ENCODE results near the gene SNRNP70. TPM values are rescaled to one million over a fixed set of nuclear protein-coding genes. Genes with fewer than 3 reads are reported as not detected.
"Not testable (repeated sequence)": the region's sequence is repeated elsewhere in the genome, so short reads cannot be mapped to it uniquely, and the experiment has no call there.

The SNRNP70 gene
- total and polyA plus RNA-seq, 2 donors: 166 to 191 TPM

DNA sequence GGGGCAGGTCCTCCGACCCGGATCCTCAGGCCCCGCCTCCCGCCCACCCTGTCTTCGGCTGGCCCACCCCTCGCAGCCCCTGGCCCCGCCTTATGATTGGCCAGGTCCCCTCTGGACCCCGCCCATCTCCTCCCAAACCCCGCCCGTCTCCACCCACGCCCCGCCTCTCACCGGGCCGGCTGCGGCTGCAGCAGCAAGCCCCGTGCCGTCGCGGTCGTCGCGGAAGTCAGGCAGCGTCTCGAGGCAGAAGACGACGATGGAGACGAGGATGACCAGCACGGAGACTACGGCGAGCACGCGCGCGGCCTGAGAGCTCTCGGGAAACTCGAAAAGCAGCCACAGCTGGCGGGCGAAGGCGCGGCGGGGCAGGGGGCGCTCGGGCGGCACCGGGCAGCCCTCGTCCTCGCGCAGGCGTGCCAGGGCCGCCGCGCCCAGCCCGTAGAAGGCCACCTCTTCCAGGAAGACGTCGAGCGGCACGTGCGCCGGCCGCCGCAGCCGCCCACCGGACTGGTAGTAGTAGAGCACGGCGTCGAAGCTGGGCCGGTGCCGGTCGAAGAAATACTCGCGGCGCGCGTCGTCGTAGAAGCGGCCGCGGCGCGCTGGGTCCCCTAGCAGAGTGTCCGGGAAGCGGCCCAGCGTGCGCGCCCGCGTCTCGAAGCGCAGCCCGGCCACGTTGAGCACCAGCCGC is 13.2 kb upstream of the SNRNP70 start:
- Histone ChIP-seq H3K36me3 (ENCODE audit: insufficient read depth) (no peaks in the 10 kb centered on the region), H3K4me3 (ENCODE audit: low read depth, low read length) (no peak overlapping the region), H3K27ac (ENCODE audit: low read depth) (no peak overlapping the region), H3K4me1 (ENCODE audit: insufficient read depth) (no peaks in the 10 kb centered on the region)
- DNase-seq (ENCODE audit: extremely low spot score): no peak
- WGBS: 3% methylated on average over 93 of the region's 93 CpGs

DNA sequence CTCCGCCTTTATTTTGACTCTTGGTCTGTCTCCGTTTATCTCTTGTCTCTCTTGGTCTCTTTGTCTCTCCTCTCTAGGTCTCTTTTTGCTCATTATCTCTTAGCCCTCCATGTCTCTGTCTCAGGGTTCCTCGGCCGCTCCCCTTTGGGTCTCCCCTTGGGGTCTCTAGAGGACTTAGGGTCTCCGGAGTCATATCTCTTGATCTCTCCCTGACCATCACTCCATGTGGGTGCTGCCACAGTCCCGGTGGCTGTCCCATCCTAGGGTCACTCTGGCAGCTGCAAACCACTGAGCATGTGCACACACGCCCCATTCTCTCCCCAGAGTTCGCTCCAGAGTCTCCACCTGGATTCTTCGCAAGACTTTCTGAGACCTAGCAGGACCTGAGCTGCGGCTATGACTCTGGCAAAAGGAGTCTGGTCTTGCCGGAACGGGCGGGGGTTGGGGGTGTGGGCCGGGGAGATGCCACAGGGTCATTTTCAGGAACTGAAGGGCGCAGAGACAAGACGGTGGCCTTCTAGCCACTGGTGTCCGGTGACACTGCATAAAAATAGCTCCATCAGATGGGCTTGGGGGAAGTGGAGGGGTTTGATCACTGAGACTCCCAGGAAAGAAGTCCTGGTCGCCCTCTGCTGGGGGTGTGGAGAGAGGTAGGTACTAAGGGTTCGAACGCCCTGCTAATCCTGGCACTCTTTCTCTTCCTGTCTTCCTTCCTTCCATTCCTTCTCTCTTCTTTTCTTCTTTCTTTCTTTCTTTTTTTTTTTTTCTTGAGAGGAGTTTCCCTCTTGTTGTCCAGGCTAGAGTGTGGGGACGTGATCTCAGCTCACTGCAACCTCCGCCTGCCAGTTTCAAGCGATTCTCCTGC is 11.5 kb upstream of the SNRNP70 start:
- 61% methylated on average over 23 of the region's 23 CpGs for WGBS
- Histone ChIP-seq H3K27ac (ENCODE audit: low read depth) (no peak overlapping the region), H3K4me1 (ENCODE audit: insufficient read depth) (no peaks in the 10 kb centered on the region), H3K36me3 (ENCODE audit: insufficient read depth) (no peaks in the 10 kb centered on the region), H3K4me3 (ENCODE audit: low read depth, low read length) (no peak overlapping the region)
- DNase-seq (ENCODE audit: extremely low spot score): no peak

DNA sequence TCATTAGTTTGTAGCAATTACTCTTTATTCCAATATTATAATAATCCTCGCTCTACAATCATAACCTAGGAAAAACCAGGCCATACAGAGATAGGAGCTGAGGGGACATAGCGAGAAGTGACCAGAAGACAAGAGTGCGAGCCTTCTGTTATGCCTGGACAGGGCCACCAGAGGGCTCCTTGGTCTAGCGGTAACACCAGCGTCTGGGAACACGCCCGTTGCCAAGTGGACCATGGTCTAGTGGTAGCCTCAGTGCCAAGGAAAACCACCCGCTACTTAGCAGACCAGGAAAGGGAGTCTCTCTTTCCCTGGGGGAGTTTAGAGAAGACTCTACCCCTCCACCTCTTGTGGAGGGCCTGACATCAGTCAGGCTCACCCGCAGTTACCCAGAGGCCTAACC is 10.4 kb upstream of the SNRNP70 start:
- H3K36me3 ChIP-seq (ENCODE audit: insufficient read depth); H3K4me3 ChIP-seq (ENCODE audit: low read depth, low read length); DNase-seq (ENCODE audit: extremely low spot score); H3K4me1 ChIP-seq (ENCODE audit: insufficient read depth); H3K27ac ChIP-seq (ENCODE audit: low read depth): not testable (repeated sequence)
- 16% methylated on average over 9 of the region's 9 CpGs for WGBS

DNA sequence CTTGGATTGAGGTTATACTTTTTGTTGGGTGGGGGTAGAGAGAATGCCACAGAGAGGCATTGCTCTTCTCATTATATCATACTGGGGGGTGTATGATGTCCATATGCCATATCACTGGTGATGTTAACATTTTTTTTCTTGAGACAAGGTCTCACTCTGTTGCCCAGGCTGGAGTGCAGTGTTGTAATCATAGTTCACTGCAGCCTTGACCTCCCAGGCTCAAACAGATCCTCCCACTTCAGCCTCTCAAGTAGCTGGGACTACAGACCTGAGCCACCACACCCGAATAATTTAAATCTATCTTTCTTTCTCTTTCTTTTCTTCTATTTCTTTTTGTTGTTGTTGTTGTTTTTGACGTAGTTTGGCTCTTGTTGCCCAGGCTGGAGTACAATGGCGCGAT is 4.9 kb upstream of the SNRNP70 start:
- DNase-seq (ENCODE audit: extremely low spot score): no peak
- Histone ChIP-seq H3K4me3 (ENCODE audit: low read depth, low read length) (no peak overlapping the region), H3K27ac (ENCODE audit: low read depth) (no peak overlapping the region), H3K36me3 (ENCODE audit: insufficient read depth) (no peaks in the 10 kb centered on the region), H3K4me1 (ENCODE audit: insufficient read depth) (no peaks in the 10 kb centered on the region)
- WGBS: 90% methylated on average over 4 of the region's 4 CpGs

DNA sequence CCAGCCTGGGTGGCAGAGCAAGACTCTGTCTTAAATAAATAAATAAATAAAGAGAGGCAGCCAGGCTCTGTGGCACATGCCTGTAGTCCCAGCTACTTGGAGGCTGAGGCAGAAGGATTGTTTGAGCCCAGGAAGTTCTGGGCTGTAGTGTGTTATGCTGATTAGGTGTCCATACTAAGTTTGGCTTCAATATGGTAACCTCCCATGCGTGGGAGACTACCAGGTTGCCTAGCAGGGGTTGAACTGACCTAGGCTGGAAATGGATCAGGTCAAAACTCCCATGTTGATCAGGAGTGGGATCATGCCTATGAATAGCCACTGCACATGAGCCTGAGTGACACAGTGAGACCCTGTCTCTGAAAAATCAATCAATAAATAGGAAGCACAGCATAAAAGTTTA is 4.0 kb upstream of the SNRNP70 start:
- Histone ChIP-seq H3K27ac (ENCODE audit: low read depth) (no peak overlapping the region), H3K36me3 (ENCODE audit: insufficient read depth) (no peaks in the 10 kb centered on the region), H3K4me3 (ENCODE audit: low read depth, low read length) (no peak overlapping the region), H3K4me1 (ENCODE audit: insufficient read depth) (no peaks in the 10 kb centered on the region)
- no peak for DNase-seq (ENCODE audit: extremely low spot score)
- 76% methylated on average over 1 of the region's 1 CpG for WGBS

DNA sequence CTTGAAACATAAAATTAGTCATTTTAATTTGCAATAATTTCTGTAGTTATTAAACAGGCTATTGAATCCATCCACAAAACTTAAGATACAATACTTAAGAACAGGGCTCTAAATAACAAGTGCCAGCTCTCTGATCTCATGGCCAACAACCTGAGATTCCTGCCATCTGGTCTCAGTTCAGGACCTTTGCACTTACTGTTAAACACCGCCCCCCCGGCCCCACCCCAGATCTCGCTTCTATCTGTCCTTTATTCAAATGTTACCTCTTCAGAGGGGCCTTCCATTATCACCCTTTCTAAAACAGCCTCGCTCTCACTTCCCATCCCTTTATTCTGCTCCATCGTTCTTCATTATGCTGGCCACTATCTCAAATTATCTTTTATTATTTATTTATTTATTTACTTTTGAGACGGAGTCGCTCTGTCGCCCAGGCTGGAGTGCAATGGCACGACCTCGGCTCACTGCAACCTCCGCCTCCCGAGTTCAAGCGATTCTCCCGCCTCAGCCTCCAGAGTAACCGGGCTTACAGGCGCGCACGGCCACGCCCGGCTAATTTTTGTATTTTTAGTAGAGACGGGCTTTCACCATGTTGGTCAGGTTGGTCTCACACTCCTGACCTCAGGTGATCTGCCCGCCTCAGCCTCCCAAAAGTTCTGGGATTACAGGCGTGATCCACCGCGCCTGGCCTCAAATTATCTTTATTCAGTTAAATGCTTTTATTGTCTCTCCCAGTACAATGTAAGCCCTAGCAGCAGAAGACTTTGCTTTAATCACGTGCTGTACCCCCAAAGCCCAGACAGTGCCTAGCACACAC is 838 bp upstream of the SNRNP70 start:
- no peak for DNase-seq (ENCODE audit: extremely low spot score)
- H3K27ac ChIP-seq (ENCODE audit: low read depth): peak overlapping the region; percentile 88
- H3K4me1 ChIP-seq (ENCODE audit: insufficient read depth): no peaks in the 10 kb centered on the region
- no peaks in the 10 kb centered on the region for H3K36me3 ChIP-seq (ENCODE audit: insufficient read depth)
- WGBS: 64% methylated on average over 26 of the region's 26 CpGs
- no peak overlapping the region for H3K4me3 ChIP-seq (ENCODE audit: low read depth, low read length)

DNA sequence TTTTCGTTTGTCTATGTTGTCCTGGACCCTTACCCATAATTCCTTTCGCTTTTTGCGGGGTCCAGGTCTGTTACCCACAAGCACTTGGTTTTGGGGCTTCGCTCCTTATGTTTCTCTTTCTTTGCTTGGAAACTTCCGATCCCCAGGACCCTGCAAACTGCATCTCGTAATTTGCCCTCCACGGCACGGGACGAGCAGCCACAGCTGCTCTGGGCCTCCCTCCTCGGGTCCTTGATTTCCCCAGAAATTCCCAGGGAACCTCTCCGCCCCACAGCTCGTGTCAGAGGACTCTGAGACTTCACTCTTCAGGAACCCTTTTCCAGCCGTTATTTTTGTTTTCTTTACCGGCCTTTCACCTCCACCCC is 599 bp downstream of the SNRNP70 start:
- H3K4me3 ChIP-seq (ENCODE audit: low read depth, low read length): peak overlapping the region; percentile 86
- DNase-seq (ENCODE audit: extremely low spot score): no peak
- H3K36me3 ChIP-seq (ENCODE audit: insufficient read depth): no peaks in the 10 kb centered on the region
- WGBS: 1% methylated on average over 14 of the region's 14 CpGs
- no peak overlapping the region for H3K27ac ChIP-seq (ENCODE audit: low read depth)
- H3K4me1 ChIP-seq (ENCODE audit: insufficient read depth): no peaks in the 10 kb centered on the region

DNA sequence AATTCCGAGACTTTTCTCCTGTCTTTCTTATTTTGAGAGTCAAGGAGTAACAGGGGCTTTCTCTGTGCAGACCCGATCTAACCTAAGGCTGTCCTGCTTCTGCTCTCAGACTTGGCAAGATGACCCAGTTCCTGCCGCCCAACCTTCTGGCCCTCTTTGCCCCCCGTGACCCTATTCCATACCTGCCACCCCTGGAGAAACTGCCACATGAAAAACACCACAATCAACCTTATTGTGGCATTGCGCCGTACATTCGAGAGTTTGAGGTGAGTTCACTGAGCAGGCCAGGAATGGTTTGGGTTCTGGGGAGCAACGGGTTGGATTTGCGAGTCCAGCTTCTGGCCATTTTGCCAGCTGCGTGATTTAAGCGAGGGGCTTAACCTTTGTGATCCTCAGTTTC is 1.0 kb downstream of the SNRNP70 start:
- WGBS: 59% methylated on average over 11 of the region's 11 CpGs
- DNase-seq (ENCODE audit: extremely low spot score): no peak
- H3K4me3 ChIP-seq (ENCODE audit: low read depth, low read length): peak overlapping the region; percentile 86
- no peaks in the 10 kb centered on the region for H3K36me3 ChIP-seq (ENCODE audit: insufficient read depth)
- no peak overlapping the region for H3K27ac ChIP-seq (ENCODE audit: low read depth)
- H3K4me1 ChIP-seq (ENCODE audit: insufficient read depth): no peaks in the 10 kb centered on the region

DNA sequence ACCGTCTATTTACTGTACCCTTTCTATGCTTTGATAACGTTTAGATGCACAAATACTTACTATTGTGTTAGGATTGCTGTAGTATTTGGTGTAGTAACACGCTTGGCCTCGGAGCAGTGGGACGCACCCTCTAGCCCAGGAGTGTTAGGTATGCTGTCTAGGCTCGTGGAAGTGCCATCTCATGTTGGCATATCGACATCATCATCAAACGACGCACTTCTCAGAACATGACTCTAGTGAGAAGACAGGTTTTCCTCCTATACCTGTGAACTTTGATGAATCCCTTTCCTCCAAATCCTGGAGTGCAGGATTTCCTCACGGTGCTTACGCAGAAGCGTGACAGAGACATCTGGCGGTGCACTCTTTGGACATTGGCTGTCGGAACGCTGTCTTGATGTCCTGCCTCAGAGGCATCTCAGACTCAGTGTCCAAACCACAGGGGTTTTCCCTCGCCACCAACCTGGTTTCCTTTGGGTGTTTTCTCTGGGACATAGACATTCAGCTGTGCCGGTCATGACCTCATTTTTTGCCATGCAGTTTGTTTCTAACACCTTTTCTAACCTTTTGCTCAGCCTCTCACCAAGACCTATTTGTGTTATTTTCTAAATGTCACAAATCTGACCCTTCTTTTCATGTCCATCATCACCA is 6.3 kb downstream of the SNRNP70 start:
- peaks cover 3% of the 10 kb centered on the region for H3K36me3 ChIP-seq (ENCODE audit: insufficient read depth)
- WGBS: 94% methylated on average over 17 of the region's 17 CpGs

DNA sequence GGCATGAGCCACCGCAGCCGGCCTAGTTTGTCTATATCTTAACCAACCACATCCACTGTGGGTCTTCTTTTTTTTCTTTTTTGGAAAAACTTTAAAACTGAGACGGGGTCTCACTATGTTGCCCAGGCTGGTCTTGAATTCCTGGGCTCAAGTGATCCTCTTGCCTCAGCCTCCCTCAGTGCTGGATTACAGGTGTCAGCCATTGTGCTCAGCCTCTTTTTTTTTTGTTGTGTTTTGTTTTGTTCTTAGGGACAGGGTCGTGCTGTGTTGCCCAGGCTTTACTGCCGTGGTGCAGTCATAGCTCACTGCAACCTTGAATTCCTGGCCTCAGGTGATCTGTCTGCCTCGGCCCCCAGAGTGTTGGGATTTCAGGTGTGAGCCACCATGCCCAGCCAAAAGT is 7.4 kb downstream of the SNRNP70 start:
- H3K4me1 ChIP-seq (ENCODE audit: insufficient read depth): no peaks in the 10 kb centered on the region
- peaks cover 3% of the 10 kb centered on the region for H3K36me3 ChIP-seq (ENCODE audit: insufficient read depth)
- no peak overlapping the region for H3K4me3 ChIP-seq (ENCODE audit: low read depth, low read length)
- H3K27ac ChIP-seq (ENCODE audit: low read depth): no peak overlapping the region
- no peak for DNase-seq (ENCODE audit: extremely low spot score)
- WGBS: 89% methylated on average over 6 of the region's 6 CpGs

More for the DNA sequence above, 6.3 kb downstream of the SNRNP70 start:
- Histone ChIP-seq H3K4me1 (ENCODE audit: insufficient read depth) (no peaks in the 10 kb centered on the region), H3K27ac (ENCODE audit: low read depth) (no peak overlapping the region), H3K4me3 (ENCODE audit: low read depth, low read length) (no peak overlapping the region)
- no peak for DNase-seq (ENCODE audit: extremely low spot score)

DNA sequence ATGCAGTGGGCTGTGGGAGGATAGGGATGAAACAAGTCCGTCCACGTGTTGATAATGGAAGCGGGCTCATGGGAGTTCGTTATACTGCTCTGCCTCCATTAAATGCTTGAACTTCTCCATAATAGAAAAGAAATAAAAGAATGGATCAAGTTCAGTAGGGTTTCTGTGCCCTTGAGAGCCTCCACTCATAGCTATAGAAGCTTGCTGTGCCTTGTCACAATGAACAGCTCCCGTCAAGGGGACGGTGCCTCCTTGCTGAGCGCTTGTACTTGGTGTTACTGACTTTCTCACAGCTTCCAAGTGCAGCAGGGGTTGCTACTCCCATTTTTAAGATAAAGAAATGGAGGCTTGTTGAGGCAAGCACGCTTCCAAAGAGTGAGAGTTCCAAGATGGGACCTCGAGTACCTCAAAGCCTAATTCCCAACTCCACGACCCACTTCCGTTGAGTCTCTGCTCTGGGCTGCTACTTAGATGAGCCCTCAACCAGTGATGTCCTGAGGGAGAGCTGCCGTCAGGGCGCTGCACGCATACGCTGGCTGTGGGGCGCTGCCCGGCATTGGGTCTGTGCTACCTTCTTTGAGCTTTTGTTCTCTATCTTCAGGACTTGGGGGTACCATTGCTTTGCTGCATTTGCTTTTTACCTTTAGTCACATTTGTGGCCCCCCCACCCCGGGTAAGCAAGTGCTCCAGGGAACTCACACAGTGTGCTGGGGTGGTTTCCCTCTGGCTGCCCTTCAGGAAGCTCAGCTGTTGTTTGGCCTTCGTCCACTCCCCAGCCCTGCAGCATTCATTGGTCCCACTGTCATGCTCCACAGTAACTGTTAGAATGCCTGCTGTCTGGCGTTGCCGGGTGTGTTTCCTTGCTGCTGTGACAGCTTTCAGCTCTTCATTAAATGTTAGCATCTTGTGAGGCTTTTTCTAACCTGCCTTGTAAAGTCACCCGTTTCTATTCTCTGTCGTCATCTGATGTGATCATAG is 9.5 kb downstream of the SNRNP70 start:
- Histone ChIP-seq H3K4me1 (ENCODE audit: insufficient read depth) (no peaks in the 10 kb centered on the region), H3K4me3 (ENCODE audit: low read depth, low read length) (no peak overlapping the region), H3K27ac (ENCODE audit: low read depth) (no peak overlapping the region), H3K36me3 (ENCODE audit: insufficient read depth) (peaks cover 3% of the 10 kb centered on the region)
- WGBS: 71% methylated on average over 23 of the region's 23 CpGs
- DNase-seq (ENCODE audit: extremely low spot score): no peak

DNA sequence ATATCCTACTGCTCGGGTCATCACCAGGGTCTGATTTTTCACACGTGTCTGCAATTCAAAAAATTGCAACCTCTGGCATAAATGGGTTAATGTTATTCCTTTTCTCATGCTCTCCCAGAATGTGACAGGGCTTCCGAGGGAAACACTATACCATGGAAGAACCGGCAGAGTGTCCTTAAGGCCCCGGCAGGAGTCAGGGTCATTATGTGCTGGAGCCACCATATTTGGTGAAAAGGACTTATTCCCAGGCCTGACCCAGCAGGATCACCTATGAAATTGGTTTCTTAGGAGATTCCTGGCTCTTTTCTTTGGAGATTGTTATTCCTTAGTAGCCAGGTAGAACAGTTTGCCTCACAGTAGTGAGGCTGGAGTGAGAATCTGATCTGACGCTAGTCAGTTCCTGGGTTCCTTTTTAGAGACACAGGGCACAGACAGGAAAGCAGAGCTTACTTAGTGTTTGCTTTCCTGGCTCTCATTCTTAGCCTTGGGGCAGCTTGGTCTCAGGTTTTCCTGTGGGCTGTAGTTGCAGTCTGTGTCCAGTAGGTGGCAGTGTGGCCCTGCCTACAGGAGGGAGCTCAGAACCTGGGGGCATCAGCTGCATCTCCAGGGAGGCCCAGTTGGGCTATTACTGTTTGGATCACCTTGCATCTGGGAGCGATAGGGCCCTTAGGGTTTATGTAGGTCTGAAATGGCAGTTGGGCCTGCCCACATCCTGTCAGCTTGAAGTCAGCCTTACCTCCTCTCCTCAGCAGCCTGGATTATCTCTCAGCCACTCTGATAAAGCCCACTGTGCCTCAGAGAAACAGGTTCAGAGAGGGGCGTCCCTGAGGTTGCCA is 12.4 kb downstream of the SNRNP70 start:
- Histone ChIP-seq H3K4me1 (ENCODE audit: insufficient read depth) (no peaks in the 10 kb centered on the region), H3K4me3 (ENCODE audit: low read depth, low read length) (no peak overlapping the region), H3K36me3 (ENCODE audit: insufficient read depth) (peaks cover 2% of the 10 kb centered on the region), H3K27ac (ENCODE audit: low read depth) (no peak overlapping the region)
- 49% methylated on average over 8 of the region's 8 CpGs for whole genome bisulfite sequencing
- DNase-seq (ENCODE audit: extremely low spot score): no peak

Data from urinary bladder (tissue), 4 donors.